HG03521 (cell line): ENCODE results near the gene PCDH15.
"Not testable (repeated sequence)": the region's sequence is repeated elsewhere in the genome, so short reads cannot be mapped to it uniquely, and the experiment has no call there.

Experiments
- ATAC-seq: cut with Tn5 transposase; IDR thresholded peaks from one replicate; pipeline ENCODE4 v1.9.1; 2021; ENCODE audit warnings: mild to moderate bottlenecking, moderate library complexity; ENCODE audit not compliant: unreplicated experiment

Gene PCDH15

GRCh38 chr10:54576541-54576940, 224.5 kb downstream of the PCDH15 start:
- no peak for ATAC-seq

DNA sequence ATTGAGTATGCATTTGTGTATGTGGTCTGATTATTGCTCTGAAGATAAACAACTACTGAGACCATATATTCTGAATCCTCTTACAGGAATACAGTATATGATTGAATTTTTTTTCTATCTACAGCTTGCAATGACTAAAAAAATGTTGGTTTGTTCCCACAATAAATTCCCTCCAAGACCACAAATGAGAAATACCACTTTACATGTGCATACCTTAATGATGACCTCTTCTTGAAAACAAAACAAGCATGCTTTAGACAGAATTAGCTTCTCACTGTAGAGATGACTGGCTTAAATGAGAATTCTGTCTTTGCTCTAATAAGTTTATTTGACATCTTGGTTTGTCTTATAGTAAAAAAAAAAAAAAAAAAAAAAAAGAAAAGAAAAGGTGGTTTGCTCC, 241.5 kb downstream of the PCDH15 start:
- ATAC-seq = no peak

GRCh38 chr10:54554028-54554427, 247.0 kb downstream of the PCDH15 start:
- ATAC-seq = no peak

DNA sequence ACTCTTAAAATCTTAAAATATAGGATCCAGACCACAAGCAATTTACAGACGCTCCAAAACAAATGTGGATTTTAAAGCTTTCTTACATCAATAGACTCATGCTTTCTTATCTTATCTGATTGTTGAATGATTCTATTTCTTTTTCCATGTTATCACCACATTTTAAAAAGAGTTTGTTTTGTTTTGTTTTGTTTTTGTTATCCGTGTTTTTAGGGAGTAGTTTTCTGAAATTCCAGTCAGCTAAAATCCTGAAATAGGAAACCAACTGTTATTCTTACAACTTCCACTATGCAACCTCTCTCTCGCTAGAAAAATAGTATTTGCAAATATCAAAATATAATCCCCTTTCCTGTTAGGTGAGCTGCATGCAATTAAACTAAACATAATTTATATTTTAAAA, 251.0 kb downstream of the PCDH15 start:
- no peak for ATAC-seq

DNA sequence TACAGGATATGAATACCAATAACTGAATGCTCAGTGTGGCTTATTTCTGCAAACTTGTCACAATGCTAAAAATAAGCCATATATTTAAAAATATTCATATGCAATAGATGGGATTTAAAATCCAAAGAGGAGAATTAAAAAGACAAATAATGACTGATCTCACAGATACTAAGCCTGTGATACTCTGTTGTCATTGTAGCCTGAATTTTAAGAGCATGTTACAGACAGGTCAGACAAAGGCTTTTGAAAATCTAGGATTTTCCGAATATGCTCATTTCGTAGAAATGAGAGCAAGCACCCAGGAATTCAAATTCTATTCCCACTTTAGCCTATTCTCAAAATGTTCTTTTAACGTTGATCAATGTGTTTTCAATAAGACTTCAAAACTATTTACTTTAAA, 269.7 kb downstream of the PCDH15 start:
- no peak for ATAC-seq

GRCh38 chr10:54530299-54530698, 270.7 kb downstream of the PCDH15 start:
- no peak for ATAC-seq

- ATAC-seq = no peak
Measured at GRCh38 chr10:54525816-54526215, 275.2 kb downstream of the PCDH15 start.

DNA sequence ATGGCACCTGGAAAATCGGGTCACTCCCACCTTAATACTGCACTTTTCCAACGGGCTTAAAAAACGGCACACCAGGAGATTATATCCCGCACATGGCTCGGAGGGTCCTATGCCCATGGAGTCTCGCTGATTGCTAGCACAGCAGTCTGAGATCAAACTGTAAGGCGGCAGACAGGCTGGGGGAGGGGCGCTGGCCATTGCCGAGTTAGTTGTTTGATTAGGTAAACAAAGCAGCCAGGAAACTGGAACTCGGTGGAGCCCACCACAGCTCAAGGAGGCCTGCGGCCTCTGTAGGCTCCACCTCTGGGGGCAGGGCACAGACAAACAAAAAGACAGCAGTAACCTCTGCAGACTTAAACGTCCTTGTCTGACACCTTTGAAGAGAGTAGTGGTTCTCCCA, 285.8 kb downstream of the PCDH15 start:
- not testable (repeated sequence) for ATAC-seq

- no peak for ATAC-seq
Measured at GRCh38 chr10:54503863-54504262, 297.2 kb downstream of the PCDH15 start.

DNA sequence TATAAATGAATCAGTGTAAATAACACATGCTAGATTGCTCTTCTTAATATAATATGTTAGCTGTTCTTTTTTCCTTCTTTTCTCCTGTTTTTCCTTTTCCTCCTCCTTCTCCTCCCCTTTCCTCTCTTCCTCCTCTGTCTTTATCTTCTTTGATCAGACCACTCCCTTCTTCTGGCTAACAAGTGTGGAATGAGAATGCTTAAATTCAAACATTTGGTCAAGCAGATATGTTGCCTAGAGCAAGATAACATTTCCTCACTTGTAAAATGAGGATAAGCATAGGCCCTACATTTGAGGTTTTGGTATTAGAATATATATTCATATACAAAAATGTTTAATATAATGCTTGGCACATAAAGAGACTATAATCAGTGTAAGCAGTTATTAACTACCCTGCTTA, 299.1 kb downstream of the PCDH15 start:
- ATAC-seq = no peak

GRCh38 chr10:54496852-54497251, 304.2 kb downstream of the PCDH15 start:
- no peak for ATAC-seq

DNA sequence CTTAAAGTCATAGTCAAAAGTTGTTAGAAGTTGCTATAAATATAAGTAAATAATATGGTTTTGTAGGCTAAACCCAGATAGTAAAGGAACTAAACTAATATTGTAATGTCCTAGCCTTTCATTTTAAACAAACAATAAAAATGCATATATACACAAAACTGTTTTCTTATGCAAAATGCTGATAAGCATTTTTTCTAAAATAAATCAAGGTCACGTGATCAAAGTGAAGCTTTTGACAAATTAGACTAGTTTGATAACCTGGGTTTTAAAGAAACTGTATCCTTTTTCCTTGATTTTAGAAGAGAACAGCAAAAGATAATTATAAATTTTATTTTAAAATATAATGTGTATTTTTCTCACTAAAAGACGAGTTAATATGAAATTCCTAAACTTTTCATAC, 313.3 kb downstream of the PCDH15 start:
- no peak for ATAC-seq

DNA sequence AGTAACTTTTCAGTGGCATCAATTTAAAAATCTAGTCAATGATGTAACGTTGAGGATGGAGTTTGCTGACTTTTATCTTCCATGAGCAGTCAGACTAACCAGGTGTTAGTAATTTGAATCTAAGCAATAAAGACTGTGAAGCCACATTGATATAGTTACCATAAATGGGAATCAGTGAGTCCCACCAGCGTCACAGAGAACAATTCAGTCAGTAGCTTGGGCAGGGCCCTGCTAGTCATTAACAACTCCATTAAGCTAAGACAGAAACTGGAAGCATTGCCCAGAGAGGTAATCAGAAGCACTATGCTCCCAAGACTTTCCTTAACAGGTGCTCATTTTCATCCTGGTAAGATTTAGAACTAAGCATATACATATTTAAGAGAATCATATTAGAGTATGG, 315.1 kb downstream of the PCDH15 start:
- ATAC-seq = no peak

GRCh38 chr10:54484186-54484585, 316.8 kb downstream of the PCDH15 start:
- no peak for ATAC-seq

- no peak for ATAC-seq
Measured at GRCh38 chr10:54478601-54479000, 322.4 kb downstream of the PCDH15 start.

DNA sequence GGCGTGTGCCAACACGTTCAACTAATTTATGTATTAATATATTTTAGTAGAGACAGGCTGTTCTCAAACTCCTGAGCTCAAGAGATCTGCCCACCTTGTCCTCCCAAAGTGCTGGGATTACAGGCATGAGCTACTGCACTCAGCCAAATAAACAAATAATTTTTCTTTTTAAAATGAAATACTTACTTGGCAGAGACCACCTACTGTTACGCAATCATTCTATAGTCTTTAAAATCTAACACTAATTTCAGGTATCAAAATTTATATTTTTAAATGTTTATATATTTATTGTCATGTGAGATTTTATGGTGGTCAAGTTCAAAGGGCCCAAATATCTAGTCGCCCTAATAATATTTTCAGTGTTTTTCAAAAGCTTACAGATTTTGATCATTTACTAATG, 323.3 kb downstream of the PCDH15 start:
- no peak for ATAC-seq

DNA sequence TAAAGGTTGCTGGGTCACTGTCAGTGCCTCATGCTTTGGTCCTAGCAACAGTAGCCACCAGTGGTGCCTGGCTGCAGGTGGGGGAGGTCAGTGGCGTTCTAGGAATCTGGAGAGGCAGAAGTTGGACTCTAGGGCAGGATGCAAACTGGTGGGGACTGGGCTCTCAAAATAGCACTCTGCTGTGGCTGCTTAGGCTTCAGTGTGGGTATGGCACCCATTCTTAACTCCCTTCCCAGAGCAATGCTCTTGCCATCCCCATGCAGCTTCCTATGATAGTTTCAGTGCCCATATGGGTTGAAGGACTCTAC, 330.8 kb downstream of the PCDH15 start:
- ATAC-seq = no peak

- no peak for ATAC-seq
Measured at GRCh38 chr10:54469587-54470323, 331.3 kb downstream of the PCDH15 start.

- ATAC-seq = no peak
Measured at GRCh38 chr10:54454271-54454670, 346.8 kb downstream of the PCDH15 start.

DNA sequence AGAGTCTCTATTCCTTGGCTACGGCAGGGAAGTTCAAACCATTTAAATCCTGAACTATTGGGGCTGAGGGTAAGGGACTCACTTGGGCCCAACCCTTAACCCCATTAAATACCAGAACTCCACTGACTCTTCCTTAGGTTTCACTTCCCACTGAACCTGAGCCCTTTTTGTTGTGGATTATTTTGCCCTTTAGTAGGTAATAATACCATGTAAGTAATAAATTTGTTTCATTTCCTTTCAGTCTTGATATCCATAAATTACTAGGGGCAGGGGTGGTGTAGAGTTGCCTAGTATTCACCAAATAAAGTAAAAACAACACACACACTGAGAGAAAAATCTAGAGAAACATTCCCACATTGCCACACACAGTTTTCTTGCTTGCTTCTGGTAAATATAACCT, 352.0 kb downstream of the PCDH15 start:
- ATAC-seq = no peak

GRCh38 chr10:54444170-54444569, 356.9 kb downstream of the PCDH15 start:
- no peak for ATAC-seq

DNA sequence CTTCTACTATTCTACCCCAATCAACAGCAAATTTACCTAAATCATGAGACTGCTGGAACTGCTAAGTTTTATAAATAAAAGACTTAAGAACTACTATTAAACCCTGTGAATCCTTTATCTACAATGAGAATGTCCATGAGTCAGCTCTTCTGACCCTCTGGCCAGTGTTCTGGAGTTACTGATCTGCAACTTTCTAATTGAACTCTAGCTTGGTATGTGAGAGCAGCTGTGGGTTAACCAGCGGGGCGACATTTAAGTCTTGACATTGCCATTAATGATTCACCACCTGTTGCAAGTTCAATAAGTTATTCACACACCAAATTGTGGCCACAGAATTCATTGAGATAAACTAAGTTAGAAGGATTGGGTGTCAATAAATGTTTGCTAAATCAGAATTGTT, 359.8 kb downstream of the PCDH15 start:
- ATAC-seq = no peak

DNA sequence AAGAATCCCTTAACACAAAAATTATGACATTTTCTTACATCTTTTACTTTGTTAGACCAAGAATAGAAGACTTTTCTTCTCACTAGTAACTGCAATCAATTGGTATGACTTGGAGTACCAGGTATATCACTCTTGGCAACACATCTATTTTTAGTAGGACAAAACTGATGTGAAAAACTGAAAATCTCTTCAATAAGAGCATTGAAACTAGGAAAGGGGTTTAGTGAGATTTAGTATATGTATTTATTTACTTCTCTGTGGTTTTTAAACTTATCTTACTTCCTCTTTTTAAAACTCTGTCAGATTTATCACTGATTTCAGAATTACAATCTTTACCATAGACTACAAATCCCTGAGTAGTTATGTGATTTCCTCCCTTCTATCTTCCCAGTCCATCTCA, 366.2 kb downstream of the PCDH15 start:
- no peak for ATAC-seq
